SK-N-SH treated with all-trans-retinoic acid at 6 μM for 48 hours (cell line): ENCODE data around the gene ANKRD18A.

Source experiments
- ATAC-seq: fragments of 200-7000 bp; cut with Tn5 transposase; 3 replicates; pipeline ENCODE4 v1.9.1; 2020; ENCODE audit warnings: mild to moderate bottlenecking, moderate library complexity
- ARNTL ChIP-seq: fragments of 450-650 bp; formaldehyde crosslinking; IDR thresholded peaks from 2 replicates; pipeline ENCODE4 v1.5.0; 2020; ENCODE audit warnings: low read depth, mild to moderate bottlenecking, moderate library complexity, borderline replicate concordance
- BACH2 ChIP-seq: fragments of 250-450 bp; sonication (Bioruptor Pico); IDR thresholded peaks from 2 replicates; pipeline ENCODE4 v1.9.0; 2021; ENCODE audit warnings: mild to moderate bottlenecking, borderline replicate concordance
- CREB5 ChIP-seq: fragments of 250-450 bp; sonication (Bioruptor Pico); IDR thresholded peaks from 2 replicates; pipeline ENCODE4 v1.5.1; 2020; ENCODE audit warnings: low read depth, mild to moderate bottlenecking, moderate library complexity
- CSDC2 ChIP-seq: fragments of 250-450 bp; sonication (Bioruptor Pico); IDR thresholded peaks from 2 replicates; pipeline ENCODE4 v1.5.0; 2020; ENCODE audit warnings: mild to moderate bottlenecking, moderate library complexity
- CSRNP3 ChIP-seq: fragments of 250-450 bp; sonication (Bioruptor Pico); IDR thresholded peaks from 2 replicates; pipeline ENCODE4 v1.5.1; 2021; ENCODE audit warnings: mild to moderate bottlenecking, moderate library complexity
- ISL1 ChIP-seq: fragments of 250-450 bp; sonication (Bioruptor Pico); IDR thresholded peaks from 2 replicates; pipeline ENCODE4 v2.1.2; 2022; ENCODE audit warnings: mild to moderate bottlenecking, moderate library complexity
- OSR1 ChIP-seq: fragments of 250-450 bp; sonication (Bioruptor Pico); IDR thresholded peaks from 2 replicates; pipeline ENCODE4 v1.8.0; 2022; ENCODE audit warnings: moderate library complexity, mild to moderate bottlenecking, inconsistent platforms
- PATZ1 ChIP-seq: fragments of 250-450 bp; sonication (Bioruptor Pico); IDR thresholded peaks from 2 replicates; pipeline ENCODE4 v1.8.0; 2020; ENCODE audit warnings: mild to moderate bottlenecking, moderate library complexity, borderline replicate concordance
- POU6F1 ChIP-seq: fragments of 250-450 bp; sonication (Bioruptor Pico); IDR thresholded peaks from 2 replicates; pipeline ENCODE4 v1.8.0; 2021; ENCODE audit warnings: low read depth, mild to moderate bottlenecking, moderate library complexity, borderline replicate concordance
- PPARA ChIP-seq: fragments of 250-450 bp; sonication (Bioruptor Pico); IDR thresholded peaks from 2 replicates; pipeline ENCODE4 v1.5.0; 2020; ENCODE audit warnings: mild to moderate bottlenecking, borderline replicate concordance
- RARB ChIP-seq: fragments of 250-450 bp; sonication (Bioruptor Pico); IDR thresholded peaks from 2 replicates; pipeline ENCODE4 v1.8.0; 2021; ENCODE audit warnings: mild to moderate bottlenecking, moderate library complexity
- SNAI2 ChIP-seq: fragments of 250-450 bp; sonication (Bioruptor Pico); IDR thresholded peaks from 2 replicates; pipeline ENCODE4 v1.5.0; 2020; ENCODE audit warnings: mild to moderate bottlenecking, moderate library complexity
- TOX ChIP-seq: fragments of 250-450 bp; sonication (Bioruptor Pico); IDR thresholded peaks from 2 replicates; pipeline ENCODE4 v1.8.0; 2021; ENCODE audit warnings: mild to moderate bottlenecking, moderate library complexity, borderline replicate concordance
- TSHZ2 ChIP-seq: fragments of 250-450 bp; sonication (Bioruptor Pico); IDR thresholded peaks from 2 replicates; pipeline ENCODE4 v1.5.0; 2020; ENCODE audit warnings: mild to moderate bottlenecking, moderate library complexity
- ZC3H10 ChIP-seq: fragments of 250-450 bp; sonication (Bioruptor Pico); IDR thresholded peaks from 2 replicates; pipeline ENCODE4 v1.5.1; 2021; ENCODE audit warnings: mild to moderate bottlenecking, moderate library complexity
- ZFP3 ChIP-seq: fragments of 250-450 bp; sonication (Bioruptor Pico); IDR thresholded peaks from 2 replicates; pipeline ENCODE4 v1.5.0; 2020; ENCODE audit warnings: mild to moderate bottlenecking, moderate library complexity
- ZNF565 ChIP-seq: fragments of 450-650 bp; formaldehyde crosslinking; conservative IDR thresholded peaks from 2 replicates; pipeline ENCODE4 v1.5.0; 2020; ENCODE audit warnings: low read depth, mild to moderate bottlenecking, moderate library complexity
- ZNF8 ChIP-seq: fragments of 450-650 bp; formaldehyde crosslinking; IDR thresholded peaks from 2 replicates; pipeline ENCODE4 v1.5.0; 2020; ENCODE audit warnings: mild to moderate bottlenecking, moderate library complexity

The ANKRD18A gene

GRCh38 chr9:38639577-38639940 lies 19.2 kb upstream of the ANKRD18A start:
- TF ChIP-seq TOX (no peak), ISL1 (no peak), ZNF565 (no peak), PATZ1 (CRISPR knock-in tag) (no peak), POU6F1 (no peak), CREB5 (CRISPR knock-in tag) (no peak), ZFP3 (no peak), PPARA (CRISPR knock-in tag) (no peak), TSHZ2 (CRISPR knock-in tag) (no peak), RARB (CRISPR knock-in tag) (no peak), ZC3H10 (no peak), ZNF8 (CRISPR knock-in tag) (no peak), CSRNP3 (no peak), ARNTL (CRISPR knock-in tag) (no peak), CSDC2 (CRISPR knock-in tag) (no peak)
- no peak for ATAC-seq

GRCh38 chr9:38638881-38639576 lies 18.6 kb upstream of the ANKRD18A start:
- no peak for ATAC-seq
- TF ChIP-seq BACH2 (CRISPR knock-in tag) = no peak
- no peak for TF ChIP-seq ZC3H10
- no peak for TF ChIP-seq ZNF565
- no peak for TF ChIP-seq OSR1 (CRISPR knock-in tag)
- TF ChIP-seq PPARA (CRISPR knock-in tag) = no peak
- TF ChIP-seq CSRNP3 = no peak
- no peak for TF ChIP-seq SNAI2 (CRISPR knock-in tag)
- TF ChIP-seq RARB (CRISPR knock-in tag) = no peak
- TF ChIP-seq POU6F1 = no peak
- TF ChIP-seq TOX = no peak
